Ovary (tissue), 3 donors: ENCODE measurements around the gene ZCCHC14.

Source experiments
- POLR2A ChIP-seq: fragments of 450-650 bp; IDR thresholded peaks from one replicate; pipeline ENCODE4 v1.6.1; 2017; ENCODE audit warnings: antibody characterized with exemption, mild to moderate bottlenecking, moderate library complexity
- TF ChIP-seq, protein P1 (sequence below), 3 donors: fragments of 450-650 bp in 2 of 3; fragments of 200-600 bp in 1 of 3; IDR thresholded peaks; one replicate each; pipeline versions ENCODE4 v1.5.1 to v1.8.0; 2016 to 2022; ENCODE audit warnings: antibody characterized with exemption in 3 of 3, mild to moderate bottlenecking in 1 of 3
- donor health status: DM: no; HTN: no; CAD: no.

DNA sequence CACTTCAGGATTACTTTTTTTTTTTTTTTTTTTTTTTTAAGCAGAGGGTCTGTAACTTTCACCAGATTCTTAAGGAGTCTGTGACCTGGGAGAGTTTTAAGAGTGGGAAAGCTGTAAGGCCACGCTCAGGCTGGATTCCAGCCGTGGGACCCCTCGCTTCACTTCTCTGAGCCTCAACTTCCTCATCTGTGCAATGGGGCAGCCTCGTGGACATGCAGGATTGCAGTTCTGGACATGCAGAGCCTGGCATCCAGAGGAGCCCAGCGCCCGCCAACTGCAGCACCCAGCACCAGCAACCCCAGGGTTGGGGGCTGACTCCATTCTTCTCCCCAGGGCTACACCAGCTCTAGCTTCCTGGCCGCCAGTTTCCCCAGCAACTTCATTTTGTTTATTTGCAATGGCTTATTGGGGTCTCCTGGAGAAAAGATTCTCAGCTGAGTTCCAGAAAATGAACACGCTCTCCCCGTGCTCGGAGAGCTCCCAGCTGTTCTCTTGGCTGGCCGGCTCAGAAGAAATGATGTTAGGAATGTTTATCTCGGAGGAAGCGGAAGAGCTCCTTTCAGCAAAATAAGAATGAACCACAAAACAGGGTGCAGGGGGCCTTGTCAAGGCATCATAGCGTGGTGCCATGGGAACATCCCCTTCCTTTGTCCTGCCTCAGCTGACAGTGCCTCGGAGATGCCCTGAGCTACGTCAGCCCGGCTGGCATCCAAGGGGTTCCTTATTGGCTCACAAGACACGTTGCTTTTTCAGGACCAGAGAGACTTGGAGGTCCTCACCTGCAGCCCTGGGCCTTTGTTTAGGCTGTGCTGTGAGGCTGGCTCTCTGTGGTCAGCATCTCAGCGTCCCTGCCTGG is 22.9 kb upstream of the ZCCHC14 start:
- TF ChIP-seq POLR2A, result no peak
- TF ChIP-seq, protein P1, sequence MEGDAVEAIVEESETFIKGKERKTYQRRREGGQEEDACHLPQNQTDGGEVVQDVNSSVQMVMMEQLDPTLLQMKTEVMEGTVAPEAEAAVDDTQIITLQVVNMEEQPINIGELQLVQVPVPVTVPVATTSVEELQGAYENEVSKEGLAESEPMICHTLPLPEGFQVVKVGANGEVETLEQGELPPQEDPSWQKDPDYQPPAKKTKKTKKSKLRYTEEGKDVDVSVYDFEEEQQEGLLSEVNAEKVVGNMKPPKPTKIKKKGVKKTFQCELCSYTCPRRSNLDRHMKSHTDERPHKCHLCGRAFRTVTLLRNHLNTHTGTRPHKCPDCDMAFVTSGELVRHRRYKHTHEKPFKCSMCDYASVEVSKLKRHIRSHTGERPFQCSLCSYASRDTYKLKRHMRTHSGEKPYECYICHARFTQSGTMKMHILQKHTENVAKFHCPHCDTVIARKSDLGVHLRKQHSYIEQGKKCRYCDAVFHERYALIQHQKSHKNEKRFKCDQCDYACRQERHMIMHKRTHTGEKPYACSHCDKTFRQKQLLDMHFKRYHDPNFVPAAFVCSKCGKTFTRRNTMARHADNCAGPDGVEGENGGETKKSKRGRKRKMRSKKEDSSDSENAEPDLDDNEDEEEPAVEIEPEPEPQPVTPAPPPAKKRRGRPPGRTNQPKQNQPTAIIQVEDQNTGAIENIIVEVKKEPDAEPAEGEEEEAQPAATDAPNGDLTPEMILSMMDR (IDR thresholded peaks at IDR 0.05), result no peak
